Activated CD8-positive, alpha-beta T cell treated with anti-CD3 and anti-CD28 coated beads for 36 hours (primary cell): ENCODE results near the gene PPM1L. TPM values are rescaled to one million over a fixed set of nuclear protein-coding genes. Genes with fewer than 3 reads are reported as not detected.

Source experiments
- ATAC-seq: fragments of 200-7000 bp; cut with Tn5 transposase; one replicate; pipeline ENCODE4 v1.10.0; 2021; ENCODE audit warnings: mild to moderate bottlenecking, moderate library complexity
- CTCF ChIA-PET: fragments of 350-600 bp; sonication (Branson Sonifier 250); formaldehyde crosslinking; loops from one replicate; lab custom pipeline; 2021; ENCODE audit warnings: antibody characterized with exemption; lab: Charles Lee
- POLR2A ChIA-PET: fragments of 350-600 bp; sonication (Branson Sonifier 250); formaldehyde crosslinking; loops from one replicate; lab custom pipeline; 2021; ENCODE audit warnings: antibody characterized with exemption; lab: Charles Lee
- DNase-seq: peaks from one replicate; pipeline ENCODE4 v3.0.0-alpha.2; 2020
- H3K27ac Mint-ChIP-seq: one replicate; pipeline ENCODE4 v1.8.0; 2021; ENCODE audit warnings: mild to moderate bottlenecking, mixed read lengths
- H3K27me3 Mint-ChIP-seq: one replicate; pipeline ENCODE4 v1.8.0; 2021; ENCODE audit warnings: mixed read lengths
- H3K36me3 Mint-ChIP-seq: one replicate; pipeline ENCODE4 v1.8.0; 2021; ENCODE audit warnings: low read depth, mixed read lengths
- H3K4me1 Mint-ChIP-seq: one replicate; pipeline ENCODE4 v1.8.0; 2021; ENCODE audit warnings: low read depth, mixed read lengths
- H3K4me3 Mint-ChIP-seq: one replicate; pipeline ENCODE4 v1.8.0; 2021; ENCODE audit warnings: mild to moderate bottlenecking, moderate library complexity, mixed read lengths
- H3K9me3 Mint-ChIP-seq: one replicate; pipeline ENCODE4 v1.8.0; 2021; ENCODE audit warnings: mixed read lengths
- CTCF ChIP-seq: fragments of 200-600 bp; IDR thresholded peaks from one replicate; pipeline ENCODE4 v1.8.0; 2022; ENCODE audit warnings: antibody characterized with exemption, mild to moderate bottlenecking
- intact Hi-C: fragments of 100-400 bp; cut with micrococcal nuclease; formaldehyde crosslinking; loops from one replicate; pipeline ENCODE4 v1.10.0; 2022
- total RNA-seq, 2 experiments: library from RNA; stranded (reverse); gene quantifications; one replicate each; pipeline ENCODE4 v1.2.3, GENCODE V29; 2021

The PPM1L gene
- total RNA-seq, 2 experiments from 2014 or later: 2.6 to 2.7 TPM

- intact Hi-C loops: no loop called here
- Mint-ChIP-seq H3K4me3 (no peak overlapping the region), H3K36me3 (no peaks in the 10 kb centered on the region), H3K4me1 (no peaks in the 10 kb centered on the region), H3K27me3 (no peaks in the 10 kb centered on the region), H3K9me3 (no peaks in the 10 kb centered on the region), H3K27ac (no peak overlapping the region)
- ChIA-PET CTCF (no interaction called here), POLR2A (no interaction called here)
- no peak for ATAC-seq
- TF ChIP-seq CTCF: no peak
- DNase-seq: no peak
Measured at GRCh38 chr3:160826991-160827390, 71.0 kb downstream of the PPM1L start.

- Mint-ChIP-seq H3K4me3 (no peak overlapping the region), H3K27me3 (no peaks in the 10 kb centered on the region), H3K27ac (no peak overlapping the region), H3K36me3 (no peaks in the 10 kb centered on the region), H3K9me3 (no peaks in the 10 kb centered on the region), H3K4me1 (no peaks in the 10 kb centered on the region)
- POLR2A ChIA-PET: no interaction called here
- CTCF ChIA-PET: no interaction called here
- DNase-seq (no peak), ATAC-seq (no peak)
- intact Hi-C loops: no loop called here
- TF ChIP-seq CTCF: no peak
Measured at GRCh38 chr3:160827516-160827915, 71.5 kb downstream of the PPM1L start.

GRCh38 chr3:160828880-160829279 lies 72.8 kb downstream of the PPM1L start:
- ChIA-PET CTCF (no interaction called here), POLR2A (no interaction called here)
- DNase-seq: no peak
- TF ChIP-seq CTCF: no peak
- Mint-ChIP-seq H3K4me1 (no peaks in the 10 kb centered on the region), H3K27me3 (no peaks in the 10 kb centered on the region), H3K4me3 (no peak overlapping the region), H3K9me3 (no peaks in the 10 kb centered on the region), H3K27ac (no peak overlapping the region), H3K36me3 (no peaks in the 10 kb centered on the region)
- ATAC-seq: no peak
- intact Hi-C loops: no loop called here

GRCh38 chr3:160829486-160830009 lies 73.5 kb downstream of the PPM1L start:
- intact Hi-C loops: no loop called here
- ChIA-PET CTCF (no interaction called here), POLR2A (no interaction called here)
- no peaks in the 10 kb centered on the region for H3K36me3 Mint-ChIP-seq
- no peak overlapping the region for H3K27ac Mint-ChIP-seq
- no peak overlapping the region for H3K4me3 Mint-ChIP-seq
- DNase-seq: no peak
- TF ChIP-seq CTCF: no peak
- H3K27me3 Mint-ChIP-seq: no peaks in the 10 kb centered on the region
- no peak for ATAC-seq
- no peaks in the 10 kb centered on the region for H3K9me3 Mint-ChIP-seq
- no peaks in the 10 kb centered on the region for H3K4me1 Mint-ChIP-seq

GRCh38 chr3:160830796-160831195 lies 74.8 kb downstream of the PPM1L start:
- ATAC-seq: no peak
- ChIA-PET CTCF (interaction anchor here (1.1 to 1.8 kb wide), 2 partner anchors 12 to 20 kb away, joined by 3 to 4 read pairs; no protein-coding TSS in a partner anchor), POLR2A (no interaction called here)
- Mint-ChIP-seq H3K4me3 (no peak overlapping the region), H3K9me3 (peaks cover 2% of the 10 kb centered on the region), H3K27me3 (peaks cover 2% of the 10 kb centered on the region), H3K36me3 (no peaks in the 10 kb centered on the region), H3K4me1 (no peaks in the 10 kb centered on the region), H3K27ac (no peak overlapping the region)
- no peak for DNase-seq
- intact Hi-C loops: no loop called here
- no peak for TF ChIP-seq CTCF
